Fibroblast of lung (primary cell): ENCODE measurements around the gene PIK3R3.

ENCODE experiments used
- EZH2 ChIP-seq: IDR thresholded peaks from 2 replicates; pipeline ENCODE4 v1.5.1; 2012; ENCODE audit warnings: low read length, control low read depth, mild to moderate bottlenecking; ENCODE audit errors: missing control alignments
- TF ChIP-seq, protein P1 (sequence below), 2 donors: IDR thresholded peaks in 1 of 2; conservative IDR thresholded peaks in 1 of 2; 1 replicate in 1 of 2; 2 replicates in 1 of 2; pipeline ENCODE4 v1.5.1; 2011 to 2012; ENCODE audit warnings: low read length in 2 of 2, control low read depth in 1 of 2, inconsistent platforms in 1 of 2, low read depth in 1 of 2, mild to moderate bottlenecking in 1 of 2

DNA sequence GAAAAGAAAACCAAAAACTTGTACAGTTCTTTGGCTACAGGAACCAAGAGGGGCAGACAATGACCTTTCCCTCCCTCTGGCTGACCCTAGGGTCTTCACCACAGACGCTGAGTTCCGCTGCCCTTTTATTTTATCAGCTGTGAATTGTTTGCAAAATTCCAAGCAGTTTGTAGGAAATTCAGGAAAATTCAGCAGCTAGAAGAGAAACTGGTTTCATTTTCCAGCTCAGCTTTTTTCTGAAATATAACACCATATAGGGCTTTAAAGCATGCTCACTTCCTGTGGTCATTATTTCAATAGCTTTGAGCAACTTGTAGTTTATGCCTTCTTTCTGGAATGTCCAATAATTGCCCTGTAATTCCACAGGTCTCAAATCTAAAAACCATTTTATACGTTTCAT lies 5.5 kb upstream of the PIK3R3 start:
- TF ChIP-seq, protein P1, sequence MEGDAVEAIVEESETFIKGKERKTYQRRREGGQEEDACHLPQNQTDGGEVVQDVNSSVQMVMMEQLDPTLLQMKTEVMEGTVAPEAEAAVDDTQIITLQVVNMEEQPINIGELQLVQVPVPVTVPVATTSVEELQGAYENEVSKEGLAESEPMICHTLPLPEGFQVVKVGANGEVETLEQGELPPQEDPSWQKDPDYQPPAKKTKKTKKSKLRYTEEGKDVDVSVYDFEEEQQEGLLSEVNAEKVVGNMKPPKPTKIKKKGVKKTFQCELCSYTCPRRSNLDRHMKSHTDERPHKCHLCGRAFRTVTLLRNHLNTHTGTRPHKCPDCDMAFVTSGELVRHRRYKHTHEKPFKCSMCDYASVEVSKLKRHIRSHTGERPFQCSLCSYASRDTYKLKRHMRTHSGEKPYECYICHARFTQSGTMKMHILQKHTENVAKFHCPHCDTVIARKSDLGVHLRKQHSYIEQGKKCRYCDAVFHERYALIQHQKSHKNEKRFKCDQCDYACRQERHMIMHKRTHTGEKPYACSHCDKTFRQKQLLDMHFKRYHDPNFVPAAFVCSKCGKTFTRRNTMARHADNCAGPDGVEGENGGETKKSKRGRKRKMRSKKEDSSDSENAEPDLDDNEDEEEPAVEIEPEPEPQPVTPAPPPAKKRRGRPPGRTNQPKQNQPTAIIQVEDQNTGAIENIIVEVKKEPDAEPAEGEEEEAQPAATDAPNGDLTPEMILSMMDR (conservative IDR thresholded peaks at IDR 0.05 in 1 of 2, IDR thresholded peaks at IDR 0.05 in 1 of 2; ENCODE audit: low read depth in 1 of 2, low read length in 2 of 2), result no peak
- TF ChIP-seq EZH2, result no peak
